Measurements from ENCODE around the gene PPP1R1B. TPM values are rescaled to one million over a fixed set of nuclear protein-coding genes. Genes with fewer than 3 reads are reported as not detected.

PPP1R1B gene
- polyA plus RNA-seq, 2 donors: 0.43 to 1.2 TPM

GRCh38 chr17:39638317-39638716 is 11.6 kb downstream of the PPP1R1B start:
- WGBS, 2 donors: 90 to 91% methylated on average over 7 of the region's 7 CpGs
- Histone ChIP-seq H3K4me1 (ENCODE audit: control insufficient read depth in 2 of 2, insufficient read depth in 2 of 2, low read length in 1 of 2) (peaks cover 3 to 14% of the 10 kb centered on the region in 2 donors), H3K27ac (ENCODE audit: low read depth in 2 of 2, low read length in 1 of 2) (no peak overlapping the region)

GRCh38 chr17:39639043-39639442 is 12.3 kb downstream of the PPP1R1B start:
- no peaks in the 10 kb centered on the region for H3K9me3 ChIP-seq (ENCODE audit: control insufficient read depth in 2 of 2, insufficient read depth in 1 of 2, low read depth in 1 of 2, low read length in 1 of 2)
- no peak overlapping the region for H3K4me3 ChIP-seq (ENCODE audit: low read depth in 1 of 2, low read length in 2 of 2)
- H3K36me3 ChIP-seq (ENCODE audit: control insufficient read depth in 2 of 2, insufficient read depth in 2 of 2, low read length in 1 of 2): no peaks in the 10 kb centered on the region
- H3K27me3 ChIP-seq (ENCODE audit: control insufficient read depth in 1 of 2, insufficient read depth in 2 of 2, low read length in 2 of 2): no peaks in the 10 kb centered on the region
- WGBS, 2 donors: 86 to 87% methylated on average over 2 of the region's 2 CpGs
- peaks cover 4 to 17% of the 10 kb centered on the region in 2 donors for H3K4me1 ChIP-seq (ENCODE audit: control insufficient read depth in 2 of 2, insufficient read depth in 2 of 2, low read length in 1 of 2)
- H3K27ac ChIP-seq (ENCODE audit: low read depth in 2 of 2, low read length in 1 of 2): no peak overlapping the region

More at GRCh38 chr17:39638317-39638716, 11.6 kb downstream of the PPP1R1B start:
- no peak overlapping the region for H3K4me3 ChIP-seq (ENCODE audit: low read depth in 1 of 2, low read length in 2 of 2)
- no peaks in the 10 kb centered on the region for H3K36me3 ChIP-seq (ENCODE audit: control insufficient read depth in 2 of 2, insufficient read depth in 2 of 2, low read length in 1 of 2)
- H3K27me3 ChIP-seq (ENCODE audit: control insufficient read depth in 1 of 2, insufficient read depth in 2 of 2, low read length in 2 of 2): no peaks in the 10 kb centered on the region
- no peaks in the 10 kb centered on the region for H3K9me3 ChIP-seq (ENCODE audit: control insufficient read depth in 2 of 2, insufficient read depth in 1 of 2, low read depth in 1 of 2, low read length in 1 of 2)

- 83 to 87% methylated on average over 11 of the region's 11 CpGs for WGBS, 2 donors
- Histone ChIP-seq H3K4me1 (ENCODE audit: control insufficient read depth in 2 of 2, insufficient read depth in 2 of 2, low read length in 1 of 2) (peaks cover 6 to 17% of the 10 kb centered on the region in 2 donors), H3K4me3 (ENCODE audit: low read depth in 1 of 2, low read length in 2 of 2) (no peak overlapping the region), H3K36me3 (ENCODE audit: control insufficient read depth in 2 of 2, insufficient read depth in 2 of 2, low read length in 1 of 2) (no peaks in the 10 kb centered on the region), H3K9me3 (ENCODE audit: control insufficient read depth in 2 of 2, insufficient read depth in 1 of 2, low read depth in 1 of 2, low read length in 1 of 2) (no peaks in the 10 kb centered on the region), H3K27ac (ENCODE audit: low read depth in 2 of 2, low read length in 1 of 2) (no peak overlapping the region), H3K27me3 (ENCODE audit: control insufficient read depth in 1 of 2, insufficient read depth in 2 of 2, low read length in 2 of 2) (no peaks in the 10 kb centered on the region)
Measured at GRCh38 chr17:39639566-39640458, 13.1 kb downstream of the PPP1R1B start.

- H3K27ac ChIP-seq (ENCODE audit: low read depth in 2 of 2, low read length in 1 of 2): no peak overlapping the region
- no peaks in the 10 kb centered on the region for H3K9me3 ChIP-seq (ENCODE audit: control insufficient read depth in 2 of 2, insufficient read depth in 1 of 2, low read depth in 1 of 2, low read length in 1 of 2)
- H3K36me3 ChIP-seq (ENCODE audit: control insufficient read depth in 2 of 2, insufficient read depth in 2 of 2, low read length in 1 of 2): no peaks in the 10 kb centered on the region
- H3K4me3 ChIP-seq (ENCODE audit: low read depth in 1 of 2, low read length in 2 of 2): no peak overlapping the region
- no peaks in the 10 kb centered on the region for H3K27me3 ChIP-seq (ENCODE audit: control insufficient read depth in 1 of 2, insufficient read depth in 2 of 2, low read length in 2 of 2)
- peaks cover 7 to 17% of the 10 kb centered on the region in 2 donors for H3K4me1 ChIP-seq (ENCODE audit: control insufficient read depth in 2 of 2, insufficient read depth in 2 of 2, low read length in 1 of 2)
- WGBS, 2 donors: 43 to 54% methylated on average over 3 to 4 of the region's 4 CpGs
Measured at GRCh38 chr17:39640591-39641031, 13.9 kb downstream of the PPP1R1B start.

GRCh38 chr17:39641097-39641496 is 14.3 kb downstream of the PPP1R1B start:
- H3K9me3 ChIP-seq (ENCODE audit: control insufficient read depth in 2 of 2, insufficient read depth in 1 of 2, low read depth in 1 of 2, low read length in 1 of 2): no peaks in the 10 kb centered on the region
- H3K4me1 ChIP-seq (ENCODE audit: control insufficient read depth in 2 of 2, insufficient read depth in 2 of 2, low read length in 1 of 2): peaks cover 7 to 17% of the 10 kb centered on the region in 2 donors
- H3K36me3 ChIP-seq (ENCODE audit: control insufficient read depth in 2 of 2, insufficient read depth in 2 of 2, low read length in 1 of 2): no peaks in the 10 kb centered on the region
- no peak overlapping the region for H3K4me3 ChIP-seq (ENCODE audit: low read depth in 1 of 2, low read length in 2 of 2)
- 94 to 96% methylated on average over 4 of the region's 4 CpGs for WGBS, 2 donors
- no peaks in the 10 kb centered on the region for H3K27me3 ChIP-seq (ENCODE audit: control insufficient read depth in 1 of 2, insufficient read depth in 2 of 2, low read length in 2 of 2)
- H3K27ac ChIP-seq (ENCODE audit: low read depth in 2 of 2, low read length in 1 of 2): no peak overlapping the region

GRCh38 chr17:39641883-39642282 is 15.1 kb downstream of the PPP1R1B start:
- H3K4me1 ChIP-seq (ENCODE audit: control insufficient read depth in 2 of 2, insufficient read depth in 2 of 2, low read length in 1 of 2): peaks cover 7 to 17% of the 10 kb centered on the region in 2 donors
- no peaks in the 10 kb centered on the region for H3K27me3 ChIP-seq (ENCODE audit: control insufficient read depth in 1 of 2, insufficient read depth in 2 of 2, low read length in 2 of 2)
- H3K36me3 ChIP-seq (ENCODE audit: control insufficient read depth in 2 of 2, insufficient read depth in 2 of 2, low read length in 1 of 2): no peaks in the 10 kb centered on the region
- no peak overlapping the region for H3K27ac ChIP-seq (ENCODE audit: low read depth in 2 of 2, low read length in 1 of 2)
- 81 to 82% methylated on average over 7 of the region's 7 CpGs for WGBS, 2 donors
- no peaks in the 10 kb centered on the region for H3K9me3 ChIP-seq (ENCODE audit: control insufficient read depth in 2 of 2, insufficient read depth in 1 of 2, low read depth in 1 of 2, low read length in 1 of 2)
- no peak overlapping the region for H3K4me3 ChIP-seq (ENCODE audit: low read depth in 1 of 2, low read length in 2 of 2)

GRCh38 chr17:39642291-39643074 is 15.7 kb downstream of the PPP1R1B start:
- no peak overlapping the region for H3K27ac ChIP-seq (ENCODE audit: low read depth in 2 of 2, low read length in 1 of 2)
- 84 to 88% methylated on average over 9 of the region's 9 CpGs for WGBS, 2 donors
- H3K36me3 ChIP-seq (ENCODE audit: control insufficient read depth in 2 of 2, insufficient read depth in 2 of 2, low read length in 1 of 2): no peaks in the 10 kb centered on the region
- no peaks in the 10 kb centered on the region for H3K9me3 ChIP-seq (ENCODE audit: control insufficient read depth in 2 of 2, insufficient read depth in 1 of 2, low read depth in 1 of 2, low read length in 1 of 2)
- H3K27me3 ChIP-seq (ENCODE audit: control insufficient read depth in 1 of 2, insufficient read depth in 2 of 2, low read length in 2 of 2): no peaks in the 10 kb centered on the region
- H3K4me1 ChIP-seq (ENCODE audit: control insufficient read depth in 2 of 2, insufficient read depth in 2 of 2, low read length in 1 of 2): peaks cover 11 to 19% of the 10 kb centered on the region in 2 donors
- H3K4me3 ChIP-seq (ENCODE audit: low read depth in 1 of 2, low read length in 2 of 2): no peak overlapping the region

GRCh38 chr17:39643271-39643670 is 16.5 kb downstream of the PPP1R1B start:
- H3K4me1 ChIP-seq (ENCODE audit: control insufficient read depth in 2 of 2, insufficient read depth in 2 of 2, low read length in 1 of 2): peaks cover 11 to 17% of the 10 kb centered on the region in 2 donors
- no peaks in the 10 kb centered on the region for H3K27me3 ChIP-seq (ENCODE audit: control insufficient read depth in 1 of 2, insufficient read depth in 2 of 2, low read length in 2 of 2)

GRCh38 chr17:39647256-39647655 is 20.5 kb downstream of the PPP1R1B start:
- Histone ChIP-seq H3K27me3 (ENCODE audit: control insufficient read depth in 1 of 2, insufficient read depth in 2 of 2, low read length in 2 of 2) (no peaks in the 10 kb centered on the region), H3K27ac (ENCODE audit: low read depth in 2 of 2, low read length in 1 of 2) (no peak overlapping the region), H3K4me3 (ENCODE audit: low read depth in 1 of 2, low read length in 2 of 2) (no peak overlapping the region), H3K4me1 (ENCODE audit: control insufficient read depth in 2 of 2, insufficient read depth in 2 of 2, low read length in 1 of 2) (peaks cover 11 to 12% of the 10 kb centered on the region in 2 donors), H3K9me3 (ENCODE audit: control insufficient read depth in 2 of 2, insufficient read depth in 1 of 2, low read depth in 1 of 2, low read length in 1 of 2) (no peaks in the 10 kb centered on the region), H3K36me3 (ENCODE audit: control insufficient read depth in 2 of 2, insufficient read depth in 2 of 2, low read length in 1 of 2) (no peaks in the 10 kb centered on the region)
- 78 to 79% methylated on average over 5 of the region's 5 CpGs for WGBS, 2 donors

More at GRCh38 chr17:39643271-39643670, 16.5 kb downstream of the PPP1R1B start:
- no peaks in the 10 kb centered on the region for H3K36me3 ChIP-seq (ENCODE audit: control insufficient read depth in 2 of 2, insufficient read depth in 2 of 2, low read length in 1 of 2)
- WGBS, 2 donors: 66 to 69% methylated on average over 4 of the region's 4 CpGs
- H3K27ac ChIP-seq (ENCODE audit: low read depth in 2 of 2, low read length in 1 of 2): peak overlapping the region in 1 of 2 donors; percentile 26
- H3K4me3 ChIP-seq (ENCODE audit: low read depth in 1 of 2, low read length in 2 of 2): no peak overlapping the region
- no peaks in the 10 kb centered on the region for H3K9me3 ChIP-seq (ENCODE audit: control insufficient read depth in 2 of 2, insufficient read depth in 1 of 2, low read depth in 1 of 2, low read length in 1 of 2)
